Vagina (tissue), 2 donors: ENCODE data around the gene DPM3. TPM values are rescaled to one million over a fixed set of nuclear protein-coding genes. Genes with fewer than 3 reads are reported as not detected.

Experiments used
- DNase-seq, 2 donors: peaks; one replicate each; pipeline ENCODE4 v3.0.0-alpha.2; 2017; ENCODE audit errors: extremely low spot score in 2 of 2
- H3K27ac ChIP-seq: fragments of 200-600 bp; sonication (generic); one replicate; pipeline ENCODE4 v1.5.1; 2019
- H3K27me3 ChIP-seq: fragments of 200-600 bp; sonication (generic); one replicate; pipeline ENCODE4 v1.5.1; 2019
- H3K36me3 ChIP-seq, 2 donors: fragments of 200-600 bp; sonication (generic); one replicate each; pipeline ENCODE4 v1.5.1; 2017 to 2019
- H3K4me1 ChIP-seq: fragments of 200-600 bp; sonication (generic); one replicate; pipeline ENCODE4 v1.5.1; 2019
- H3K4me3 ChIP-seq, 2 donors: fragments of 200-600 bp; sonication (generic); 1 replicate in 1 of 2; 2 replicates in 1 of 2; pipeline ENCODE4 v1.5.1; 2016 to 2019
- H3K9me3 ChIP-seq: fragments of 200-600 bp; sonication (generic); one replicate; pipeline ENCODE4 v1.5.1; 2019
- POLR2A ChIP-seq, 2 donors: fragments of 450-650 bp; IDR thresholded peaks; one replicate each; pipeline ENCODE4 v1.6.1; 2017; ENCODE audit warnings: antibody characterized with exemption in 2 of 2, mild to moderate bottlenecking in 2 of 2, moderate library complexity in 2 of 2
- POLR2AphosphoS5 ChIP-seq, 2 donors: sonication (generic); formaldehyde crosslinking; IDR thresholded peaks; one replicate each; pipeline ENCODE4 v1.9.0; 2017; ENCODE audit warnings: antibody characterized with exemption in 2 of 2, mild to moderate bottlenecking in 2 of 2, low read depth in 1 of 2; ENCODE audit not compliant: insufficient read depth in 1 of 2
- intact Hi-C: fragments of 100-400 bp; cut with DNase I; formaldehyde crosslinking; loops from one replicate; pipeline ENCODE4 v1.15.1; 2023
- total RNA-seq: library from RNA; depleted of rRNA; stranded (reverse); fragments of >200 nt; gene quantifications from one replicate; pipeline ENCODE4 v1.2.3, GENCODE V29; 2016
- TF ChIP-seq, protein P1 (sequence below), 3 experiments: fragments of 450-650 bp in 2 of 3; fragments of 200-600 bp in 1 of 3; sonication (generic) in 1 of 3; IDR thresholded peaks; one replicate each; pipeline ENCODE4 v1.5.1; 2017 to 2019; ENCODE audit warnings: antibody characterized with exemption in 3 of 3, mild to moderate bottlenecking in 2 of 3, moderate library complexity in 2 of 3

The DPM3 gene
- total RNA-seq, 1 donor from 2014 or later: 114 TPM

DNA sequence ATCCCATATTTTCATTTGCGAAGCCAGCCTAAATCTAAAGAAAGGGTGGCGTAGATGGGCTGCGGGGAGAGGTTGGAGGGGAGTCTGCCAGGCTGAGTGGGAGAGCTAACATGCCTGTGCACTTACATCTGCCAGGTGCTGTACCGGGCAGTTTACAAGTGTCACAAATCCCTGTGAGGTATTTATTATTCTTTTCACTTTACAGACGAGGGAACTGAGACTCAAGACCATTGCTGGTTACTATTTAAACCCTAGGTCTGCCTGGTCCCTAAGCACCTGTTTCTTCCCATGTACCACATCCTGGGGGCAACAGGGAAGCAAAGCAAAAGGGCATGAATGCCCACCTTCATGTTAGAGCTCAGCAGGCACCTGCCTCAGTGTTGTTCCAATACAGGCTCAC, 32.0 kb downstream of the DPM3 start:
- DNase-seq: no peak
- Histone ChIP-seq H3K27ac (no peak overlapping the region), H3K36me3 (no peaks in the 10 kb centered on the region), H3K4me1 (no peaks in the 10 kb centered on the region), H3K27me3 (no peaks in the 10 kb centered on the region), H3K9me3 (no peaks in the 10 kb centered on the region), H3K4me3 (no peak overlapping the region)
- intact Hi-C loops: no loop called here
- no peak for TF ChIP-seq POLR2AphosphoS5 (IDR thresholded peaks at IDR 0.05; ENCODE audit: insufficient read depth in 1 of 2, low read depth in 1 of 2)
- no peak for TF ChIP-seq POLR2A (IDR thresholded peaks at IDR 0.05)
- TF ChIP-seq, protein P1, sequence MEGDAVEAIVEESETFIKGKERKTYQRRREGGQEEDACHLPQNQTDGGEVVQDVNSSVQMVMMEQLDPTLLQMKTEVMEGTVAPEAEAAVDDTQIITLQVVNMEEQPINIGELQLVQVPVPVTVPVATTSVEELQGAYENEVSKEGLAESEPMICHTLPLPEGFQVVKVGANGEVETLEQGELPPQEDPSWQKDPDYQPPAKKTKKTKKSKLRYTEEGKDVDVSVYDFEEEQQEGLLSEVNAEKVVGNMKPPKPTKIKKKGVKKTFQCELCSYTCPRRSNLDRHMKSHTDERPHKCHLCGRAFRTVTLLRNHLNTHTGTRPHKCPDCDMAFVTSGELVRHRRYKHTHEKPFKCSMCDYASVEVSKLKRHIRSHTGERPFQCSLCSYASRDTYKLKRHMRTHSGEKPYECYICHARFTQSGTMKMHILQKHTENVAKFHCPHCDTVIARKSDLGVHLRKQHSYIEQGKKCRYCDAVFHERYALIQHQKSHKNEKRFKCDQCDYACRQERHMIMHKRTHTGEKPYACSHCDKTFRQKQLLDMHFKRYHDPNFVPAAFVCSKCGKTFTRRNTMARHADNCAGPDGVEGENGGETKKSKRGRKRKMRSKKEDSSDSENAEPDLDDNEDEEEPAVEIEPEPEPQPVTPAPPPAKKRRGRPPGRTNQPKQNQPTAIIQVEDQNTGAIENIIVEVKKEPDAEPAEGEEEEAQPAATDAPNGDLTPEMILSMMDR (IDR thresholded peaks at IDR 0.05): no peak

DNA sequence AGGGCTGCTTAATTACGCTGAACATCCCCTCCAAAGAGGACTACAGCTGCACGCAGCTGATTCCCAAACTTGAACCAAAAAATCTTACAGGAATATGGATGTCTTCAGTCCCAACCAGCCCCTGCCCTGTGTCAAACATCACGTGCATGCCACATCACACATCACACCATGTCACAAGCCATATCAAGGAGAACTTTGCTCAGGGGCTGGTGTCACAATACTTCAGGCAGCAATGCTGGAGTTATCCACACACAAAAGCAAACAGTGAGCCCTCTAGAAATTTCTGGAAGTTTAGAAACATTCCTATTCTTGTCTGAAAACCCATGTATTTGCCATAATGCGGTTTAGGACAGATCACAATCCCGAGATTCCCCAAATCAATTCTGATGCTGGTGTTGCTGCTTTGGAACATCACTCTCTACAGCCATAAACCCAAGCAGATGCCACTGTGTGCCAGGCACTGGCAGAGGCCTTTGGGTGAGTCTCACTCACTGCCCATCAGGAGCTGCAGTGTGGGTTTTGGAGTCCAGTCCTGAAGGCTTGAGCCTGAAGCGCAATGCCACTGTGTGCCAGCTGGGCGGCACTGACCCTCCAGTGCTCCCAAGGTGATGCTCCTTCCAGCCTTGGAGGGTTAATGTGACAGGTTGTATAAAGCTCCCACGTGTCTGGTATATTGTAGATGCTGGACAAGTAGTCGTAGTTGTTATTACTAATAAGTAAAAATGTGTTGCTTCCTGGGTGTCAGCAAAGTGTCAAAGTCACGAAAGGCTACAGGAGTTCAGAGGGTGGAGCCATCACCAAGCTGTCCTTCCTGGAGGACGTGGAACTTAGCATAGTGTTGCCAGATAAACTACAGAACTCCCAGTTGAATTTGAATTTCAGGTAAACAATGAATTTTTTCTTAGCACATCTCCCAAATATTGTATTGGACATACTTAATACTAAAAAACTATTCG, 32.7 kb downstream of the DPM3 start:
- no peak for DNase-seq
- Histone ChIP-seq H3K27me3 (no peaks in the 10 kb centered on the region), H3K27ac (no peak overlapping the region), H3K4me3 (no peak overlapping the region), H3K9me3 (no peaks in the 10 kb centered on the region), H3K4me1 (no peaks in the 10 kb centered on the region), H3K36me3 (no peaks in the 10 kb centered on the region)
- intact Hi-C loops: no loop called here
- TF ChIP-seq, protein P1 (IDR thresholded peaks at IDR 0.05): no peak
- TF ChIP-seq POLR2A (IDR thresholded peaks at IDR 0.05) (no peak), POLR2AphosphoS5 (IDR thresholded peaks at IDR 0.05; ENCODE audit: insufficient read depth in 1 of 2, low read depth in 1 of 2) (no peak)

DNA sequence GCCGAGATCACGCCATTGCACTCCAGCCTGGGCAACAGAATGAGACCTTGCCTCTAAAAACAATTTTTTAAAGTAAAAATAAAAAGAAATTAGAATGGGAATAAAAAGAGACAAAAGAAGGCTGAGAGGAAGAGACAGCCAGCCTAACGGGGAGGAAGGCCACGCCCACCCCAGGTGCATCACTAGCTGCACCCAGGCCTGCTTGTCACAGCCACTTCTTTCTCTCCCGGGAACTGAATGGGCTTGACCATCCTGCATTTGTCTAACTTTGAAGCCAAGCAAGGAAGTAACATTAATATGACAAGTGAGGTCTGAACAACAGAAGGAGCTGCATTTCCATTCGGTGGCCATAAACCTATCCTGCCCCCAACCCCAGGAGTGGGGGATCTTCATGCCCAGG, 33.5 kb downstream of the DPM3 start:
- Histone ChIP-seq H3K27ac (no peak overlapping the region), H3K36me3 (no peaks in the 10 kb centered on the region), H3K9me3 (no peaks in the 10 kb centered on the region), H3K27me3 (no peaks in the 10 kb centered on the region), H3K4me3 (no peak overlapping the region), H3K4me1 (no peaks in the 10 kb centered on the region)
- no peak for TF ChIP-seq POLR2AphosphoS5 (IDR thresholded peaks at IDR 0.05; ENCODE audit: insufficient read depth in 1 of 2, low read depth in 1 of 2)
- TF ChIP-seq, protein P1 (IDR thresholded peaks at IDR 0.05): no peak
- no peak for TF ChIP-seq POLR2A (IDR thresholded peaks at IDR 0.05)
- intact Hi-C loops: no loop called here
- DNase-seq: no peak

DNA sequence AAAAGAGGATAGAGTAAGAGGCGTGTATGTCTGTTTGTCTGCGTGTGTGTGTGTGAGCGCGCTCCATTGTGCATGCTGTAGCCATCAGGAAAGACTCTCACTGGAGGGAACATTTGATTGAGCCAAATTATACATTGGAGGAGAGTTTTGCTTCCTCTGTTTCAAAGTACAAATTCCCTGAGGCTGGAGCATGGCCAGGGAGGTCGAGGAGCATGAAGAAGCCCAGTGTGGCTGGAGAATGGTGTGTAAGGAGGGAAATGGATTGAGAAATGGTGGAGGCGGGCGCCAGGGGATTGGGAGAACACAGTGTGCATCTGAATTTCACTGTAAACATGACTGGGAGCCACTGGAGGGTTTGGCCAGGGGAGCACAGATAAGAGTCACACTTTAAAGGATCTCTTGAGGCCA, 34.7 kb downstream of the DPM3 start:
- no peaks in the 10 kb centered on the region for H3K4me1 ChIP-seq
- H3K27me3 ChIP-seq: no peaks in the 10 kb centered on the region
- intact Hi-C loops: no loop called here
- DNase-seq: no peak
- no peak overlapping the region for H3K4me3 ChIP-seq
- no peaks in the 10 kb centered on the region for H3K36me3 ChIP-seq
- no peaks in the 10 kb centered on the region for H3K9me3 ChIP-seq
- TF ChIP-seq POLR2A (IDR thresholded peaks at IDR 0.05) (no peak), POLR2AphosphoS5 (IDR thresholded peaks at IDR 0.05; ENCODE audit: insufficient read depth in 1 of 2, low read depth in 1 of 2) (no peak)
- TF ChIP-seq, protein P1 (IDR thresholded peaks at IDR 0.05): no peak
- H3K27ac ChIP-seq: no peak overlapping the region
